Body of pancreas (tissue), 4 donors: ENCODE data around the gene UBE2I. TPM values are rescaled to one million over a fixed set of nuclear protein-coding genes. Genes with fewer than 3 reads are reported as not detected.

Source experiments
- ATAC-seq: fragments of 150-250 bp; one replicate; pipeline ENCODE4 v1.9.1; 2016
- DNase-seq, 4 donors: peaks; one replicate each; pipeline ENCODE4 v3.0.0-alpha.2; 2019
- H3K27ac ChIP-seq, 4 donors: fragments of 200-600 bp; sonication (generic); 1 replicate in 3 of 4; 2 replicates in 1 of 4; pipeline versions ENCODE4 v1.5.1 to v1.6.1; 2016 to 2019; ENCODE audit warnings: mild to moderate bottlenecking in 1 of 4, mixed read lengths in 1 of 4, moderate library complexity in 1 of 4
- H3K27me3 ChIP-seq, 2 donors: fragments of 200-600 bp; sonication (generic); one replicate each; pipeline ENCODE4 v1.6.0; 2016; ENCODE audit warnings: mild to moderate bottlenecking in 1 of 2
- H3K36me3 ChIP-seq, 2 donors: fragments of 200-600 bp; sonication (generic); replicated peaks in 1 of 2; 2 replicates each; pipeline ENCODE4 v1.5.1; 2016; ENCODE audit warnings: low read depth in 2 of 2; ENCODE audit not compliant: insufficient read depth in 1 of 2
- H3K4me1 ChIP-seq: fragments of 200-600 bp; sonication (generic); one replicate; pipeline ENCODE4 v1.6.0; 2016
- H3K4me3 ChIP-seq, 2 donors: fragments of 200-600 bp; sonication (generic); 1 replicate in 1 of 2; 2 replicates in 1 of 2; pipeline ENCODE4 v1.5.1; 2016 to 2019
- H3K9me3 ChIP-seq, 3 donors: fragments of 200-600 bp; sonication (generic); 1 replicate in 2 of 3; 2 replicates in 1 of 3; pipeline ENCODE4 v1.5.1; 2016
- POLR2A ChIP-seq, 3 donors: fragments of 450-650 bp; IDR thresholded peaks; one replicate each; pipeline ENCODE4 v1.6.1; 2016; ENCODE audit warnings: antibody characterized with exemption in 3 of 3, mild to moderate bottlenecking in 2 of 3
- whole genome bisulfite sequencing, 2 donors: methylation state at CpG; one replicate each; pipeline ENCODE4 v1.1.5; 2017; 5-methylcytosine and 5-hydroxymethylcytosine counted together
- intact Hi-C: fragments of 100-400 bp; cut with DNase I; formaldehyde crosslinking; loops from one replicate; pipeline ENCODE4 v1.15.1; 2023
- total RNA-seq, 2 donors: library from RNA; depleted of rRNA; stranded (reverse); fragments of >200 nt; gene quantifications; one replicate each; pipeline ENCODE4 v1.1.0, GENCODE V29; 2016
- TF ChIP-seq, protein P1 (sequence below), 7 experiments: fragments of 450-650 bp in 4 of 7; fragments of 200-600 bp in 3 of 7; sonication (generic) in 3 of 7; IDR thresholded peaks; one replicate each; pipeline ENCODE4 v1.5.1; 2016 to 2019; ENCODE audit warnings: antibody characterized with exemption in 7 of 7

UBE2I gene
- total RNA-seq, 2 donors from 2014 or later = 25.9 to 81.7 TPM

DNA sequence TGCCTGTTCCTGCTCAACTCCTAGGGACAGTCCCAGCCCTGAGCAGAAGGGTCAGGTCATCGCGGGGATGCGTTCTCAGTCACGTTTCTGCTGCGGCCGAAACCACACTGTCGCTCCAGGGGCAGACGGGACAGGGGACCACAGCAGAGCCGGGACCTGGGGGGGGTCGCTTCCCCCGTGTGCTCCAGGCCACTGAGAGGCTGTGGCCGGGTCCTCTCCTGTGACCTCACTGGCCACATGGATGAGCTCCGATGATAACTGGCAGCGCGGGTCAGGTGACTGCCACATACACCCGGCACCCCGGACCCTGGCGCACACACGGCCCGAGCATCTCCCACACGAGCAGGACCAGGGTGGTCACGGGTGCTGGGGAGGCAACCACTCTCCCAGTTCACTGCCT is 55.1 kb downstream of the UBE2I start:
- no peaks in the 10 kb centered on the region for H3K9me3 ChIP-seq
- H3K27ac ChIP-seq = no peak overlapping the region
- intact Hi-C loops = no loop called here
- no peak for TF ChIP-seq POLR2A (IDR thresholded peaks at IDR 0.05)
- TF ChIP-seq, protein P1, sequence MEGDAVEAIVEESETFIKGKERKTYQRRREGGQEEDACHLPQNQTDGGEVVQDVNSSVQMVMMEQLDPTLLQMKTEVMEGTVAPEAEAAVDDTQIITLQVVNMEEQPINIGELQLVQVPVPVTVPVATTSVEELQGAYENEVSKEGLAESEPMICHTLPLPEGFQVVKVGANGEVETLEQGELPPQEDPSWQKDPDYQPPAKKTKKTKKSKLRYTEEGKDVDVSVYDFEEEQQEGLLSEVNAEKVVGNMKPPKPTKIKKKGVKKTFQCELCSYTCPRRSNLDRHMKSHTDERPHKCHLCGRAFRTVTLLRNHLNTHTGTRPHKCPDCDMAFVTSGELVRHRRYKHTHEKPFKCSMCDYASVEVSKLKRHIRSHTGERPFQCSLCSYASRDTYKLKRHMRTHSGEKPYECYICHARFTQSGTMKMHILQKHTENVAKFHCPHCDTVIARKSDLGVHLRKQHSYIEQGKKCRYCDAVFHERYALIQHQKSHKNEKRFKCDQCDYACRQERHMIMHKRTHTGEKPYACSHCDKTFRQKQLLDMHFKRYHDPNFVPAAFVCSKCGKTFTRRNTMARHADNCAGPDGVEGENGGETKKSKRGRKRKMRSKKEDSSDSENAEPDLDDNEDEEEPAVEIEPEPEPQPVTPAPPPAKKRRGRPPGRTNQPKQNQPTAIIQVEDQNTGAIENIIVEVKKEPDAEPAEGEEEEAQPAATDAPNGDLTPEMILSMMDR (IDR thresholded peaks at IDR 0.05) = no peak
- no peak overlapping the region for H3K4me3 ChIP-seq
- H3K4me1 ChIP-seq = no peaks in the 10 kb centered on the region
- 86 to 94% methylated on average over 10 to 17 of the region's 22 CpGs for WGBS, 2 donors
- no peak for DNase-seq
- no peak for ATAC-seq
- H3K27me3 ChIP-seq = no peaks in the 10 kb centered on the region
- peaks cover 0 to 14% of the 10 kb centered on the region in 2 donors for H3K36me3 ChIP-seq

DNA sequence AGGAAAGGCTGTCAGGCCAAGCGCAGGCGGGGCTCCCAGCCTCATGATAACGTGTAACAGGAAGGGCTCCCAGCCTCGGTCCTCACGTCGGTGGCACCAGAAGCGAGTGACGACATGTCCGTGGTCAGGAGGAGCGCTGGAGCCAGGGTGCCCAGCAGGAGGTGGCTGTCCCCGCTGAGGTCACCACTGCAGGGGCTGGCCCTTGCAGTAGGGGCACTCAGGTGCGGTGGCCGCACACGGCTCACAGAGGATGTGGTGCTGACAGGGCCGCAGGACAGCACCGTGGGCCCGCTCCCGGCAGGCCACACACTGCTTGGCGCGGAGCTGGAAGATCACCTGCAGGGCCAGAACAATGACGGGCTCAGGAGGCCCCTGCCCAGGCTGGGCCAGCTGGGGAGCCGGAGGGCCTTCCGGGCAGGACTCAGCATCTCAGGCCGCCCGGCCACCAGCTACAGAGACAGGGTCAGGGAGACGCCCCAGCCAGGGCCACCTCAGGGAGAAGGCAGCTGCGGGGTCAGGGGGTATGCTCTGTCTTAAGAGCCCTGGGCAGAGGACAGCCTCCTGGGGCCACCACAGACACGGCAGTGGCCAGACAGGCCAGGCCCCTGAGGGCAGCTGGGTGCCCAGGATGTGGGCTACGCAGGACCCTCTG is 56.8 kb downstream of the UBE2I start:
- no peak overlapping the region for H3K27ac ChIP-seq
- 78 to 90% methylated on average over 9 to 25 of the region's 29 CpGs for WGBS, 2 donors
- no peaks in the 10 kb centered on the region for H3K4me1 ChIP-seq
- H3K27me3 ChIP-seq = no peaks in the 10 kb centered on the region
- intact Hi-C loops = no loop called here
- no peak overlapping the region for H3K4me3 ChIP-seq
- DNase-seq (no peak), ATAC-seq (no peak)
- TF ChIP-seq, protein P1 (IDR thresholded peaks at IDR 0.05) = no peak
- no peak for TF ChIP-seq POLR2A (IDR thresholded peaks at IDR 0.05)
- peaks cover 0 to 14% of the 10 kb centered on the region in 2 donors for H3K36me3 ChIP-seq
- no peaks in the 10 kb centered on the region for H3K9me3 ChIP-seq

DNA sequence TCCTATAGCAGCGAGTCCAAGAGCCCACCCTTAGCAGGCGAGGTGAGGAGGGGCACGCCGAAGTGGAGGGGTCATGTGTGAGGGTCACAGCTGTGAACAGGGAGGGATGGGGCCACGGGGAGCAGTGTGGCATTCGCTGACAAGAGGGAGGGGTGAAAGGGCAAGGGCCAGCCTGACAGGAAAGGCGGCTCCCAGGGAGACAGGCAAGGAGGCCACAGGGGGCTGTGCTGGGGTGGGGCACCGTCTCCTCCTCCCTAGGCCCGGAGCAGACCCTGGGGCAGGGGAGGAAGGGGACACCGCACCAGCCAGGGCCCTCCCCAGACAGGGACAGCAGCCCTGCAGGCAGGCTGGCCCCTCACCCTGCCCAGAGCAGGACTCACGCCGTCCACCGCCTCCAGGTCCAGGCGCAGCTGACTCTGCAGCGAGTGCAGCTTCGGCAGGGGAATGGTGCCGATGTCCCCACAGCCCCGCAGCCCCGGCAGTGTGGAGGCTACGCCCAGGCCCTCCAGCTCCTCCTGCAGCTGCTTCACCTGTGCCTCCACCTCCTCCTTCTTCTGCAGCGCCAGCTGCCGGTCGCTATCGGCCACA is 57.4 kb downstream of the UBE2I start:
- Histone ChIP-seq H3K27me3 (no peaks in the 10 kb centered on the region), H3K4me1 (no peaks in the 10 kb centered on the region), H3K9me3 (no peaks in the 10 kb centered on the region), H3K36me3 (peaks cover 0 to 12% of the 10 kb centered on the region in 2 donors), H3K27ac (no peak overlapping the region), H3K4me3 (no peak overlapping the region)
- DNase-seq = no peak
- TF ChIP-seq, protein P1 (IDR thresholded peaks at IDR 0.05) = no peak
- TF ChIP-seq POLR2A (IDR thresholded peaks at IDR 0.05) = no peak
- whole genome bisulfite sequencing, 2 donors = 80 to 93% methylated on average over 6 to 24 of the region's 24 CpGs
- no peak for ATAC-seq
- intact Hi-C loops = no loop called here

DNA sequence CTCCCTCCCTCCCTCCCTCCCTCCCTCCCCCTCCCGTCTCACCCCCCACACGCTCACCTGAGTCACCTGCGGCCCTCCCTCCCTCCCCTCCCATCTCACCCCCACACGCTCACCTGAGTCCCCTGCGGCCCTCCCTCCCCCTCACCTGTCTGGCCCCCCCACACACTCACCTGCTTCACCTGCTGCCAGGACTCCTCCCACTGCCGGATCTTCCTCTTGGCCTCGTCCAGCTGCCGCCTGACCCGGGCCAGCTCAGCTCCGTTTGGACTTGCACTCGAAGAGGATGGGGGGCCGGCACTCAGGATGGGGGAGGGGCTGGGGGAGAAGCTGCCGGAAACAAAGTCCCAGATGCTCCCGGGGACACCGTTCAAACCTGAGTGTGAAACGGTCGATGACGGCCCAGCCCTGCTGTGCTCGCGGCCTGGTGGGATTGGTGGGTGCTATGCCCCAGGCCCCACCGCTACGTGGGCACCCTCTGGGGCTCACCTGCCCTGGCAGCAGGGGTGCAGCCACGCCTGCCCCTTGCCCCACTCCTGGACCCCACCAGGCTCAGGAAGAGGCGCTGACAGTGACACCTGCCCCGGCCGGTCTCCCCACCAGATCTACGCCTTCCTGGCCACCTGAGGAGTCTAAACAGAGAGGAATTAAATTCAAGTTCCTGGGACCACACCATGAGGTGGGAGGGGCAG is 58.2 kb downstream of the UBE2I start:
- intact Hi-C loops = no loop called here
- no peak for TF ChIP-seq POLR2A (IDR thresholded peaks at IDR 0.05)
- TF ChIP-seq, protein P1 (IDR thresholded peaks at IDR 0.05) = no peak
- Histone ChIP-seq H3K27ac (no peak overlapping the region), H3K27me3 (no peaks in the 10 kb centered on the region), H3K9me3 (no peaks in the 10 kb centered on the region), H3K4me1 (no peaks in the 10 kb centered on the region), H3K36me3 (peaks cover 0 to 6% of the 10 kb centered on the region in 2 donors), H3K4me3 (no peak overlapping the region)
- WGBS, 2 donors = 85 to 88% methylated on average over 19 of the region's 27 CpGs
- no peak for DNase-seq
- no peak for ATAC-seq
